ENCODE measurements around the gene RRP1. TPM values are rescaled to one million over a fixed set of nuclear protein-coding genes. Genes with fewer than 3 reads are reported as not detected.

Gene RRP1
- polyA plus RNA-seq, 1 of the 3 experiments (the other 2 are of a cell fraction): 22.7 TPM

DNA sequence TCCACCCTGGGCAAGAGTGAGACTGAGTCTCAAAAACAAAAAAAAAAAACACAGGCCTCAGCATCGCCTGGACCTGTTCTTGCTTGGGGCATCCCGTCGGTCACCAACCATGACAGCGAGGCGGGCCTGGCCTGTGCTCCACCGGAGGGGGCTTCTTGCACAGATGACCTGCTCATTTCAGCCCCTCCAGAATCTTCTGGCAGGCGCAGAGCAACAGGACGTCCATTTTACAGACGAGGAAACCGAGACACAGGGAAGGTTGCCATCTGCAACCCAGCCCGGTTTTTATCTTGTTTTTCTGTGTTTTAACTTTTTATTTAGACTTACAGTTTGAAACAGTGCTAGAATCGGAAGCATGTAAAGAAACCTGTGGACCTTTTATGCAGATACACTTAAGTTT is 14.2 kb upstream of the RRP1 start:
- WGBS (ENCODE audit: low lambda C conversion rate): 83% methylated on average over 12 of the region's 12 CpGs
- no peak for DNase-seq
- POLR2A ChIA-PET: no interaction called here
- H3K27ac ChIP-seq (ENCODE audit: low read depth in 2 of 2, low read length in 1 of 2): no peak overlapping the region
- H3K4me2 ChIP-seq: peak overlapping the region; percentile 85
- H3K4me3 ChIP-seq (ENCODE audit: low read depth in 2 of 2, low read length in 1 of 2): peak overlapping the region; percentile 75 to 90
- peaks cover 17% of the 10 kb centered on the region for H3F3A ChIP-seq (replicated peaks; ENCODE audit: insufficient read depth)
- H3K9me2 ChIP-seq: no peaks in the 10 kb centered on the region
- H2AFZ ChIP-seq (ENCODE audit: low read depth): peak overlapping the region; percentile 71; the same call in 1 of the 2 replicates
- H3K4me1 ChIP-seq (ENCODE audit: control insufficient read depth in 1 of 2, insufficient read depth in 2 of 2, low read depth in 1 of 2, low read length in 1 of 2): peaks cover 0 to 6% of the 10 kb centered on the region in 2 experiments; a peak in 1 of 4 replicates
- CTCF ChIA-PET: interaction anchor here (1.5 kb wide), 1 partner anchor 14 kb away, joined by 7 read pairs; the partner anchor contains the start of gene RRP1
- no peaks in the 10 kb centered on the region for H3K9me3 ChIP-seq
- peaks cover 17% of the 10 kb centered on the region; the same call in 1 of the 2 replicates for H3K79me2 ChIP-seq (ENCODE audit: insufficient read depth)
- H3K36me3 ChIP-seq (replicated peaks in 1 of 2; ENCODE audit: control insufficient read depth in 1 of 2, insufficient read depth in 2 of 2, low read length in 1 of 2): peaks cover 10 to 13% of the 10 kb centered on the region in 2 experiments
- H3K27me3 ChIP-seq (ENCODE audit: insufficient read depth): no peaks in the 10 kb centered on the region
- no peaks in the 10 kb centered on the region for H4K20me1 ChIP-seq (ENCODE audit: insufficient read depth)
- H3K9ac ChIP-seq: peak overlapping the region; percentile 84
- TF ChIP-seq USF1 (IDR thresholded peaks at IDR 0.05; ENCODE audit: borderline replicate concordance, low read depth): no peak
- TF ChIP-seq EP300 (IDR thresholded peaks at IDR 0.05; ENCODE audit: borderline replicate concordance in 1 of 2, low read depth in 1 of 2, low read length in 1 of 2): no peak
- TF ChIP-seq JUND (IDR thresholded peaks at IDR 0.05): no peak
- TF ChIP-seq, protein P1, sequence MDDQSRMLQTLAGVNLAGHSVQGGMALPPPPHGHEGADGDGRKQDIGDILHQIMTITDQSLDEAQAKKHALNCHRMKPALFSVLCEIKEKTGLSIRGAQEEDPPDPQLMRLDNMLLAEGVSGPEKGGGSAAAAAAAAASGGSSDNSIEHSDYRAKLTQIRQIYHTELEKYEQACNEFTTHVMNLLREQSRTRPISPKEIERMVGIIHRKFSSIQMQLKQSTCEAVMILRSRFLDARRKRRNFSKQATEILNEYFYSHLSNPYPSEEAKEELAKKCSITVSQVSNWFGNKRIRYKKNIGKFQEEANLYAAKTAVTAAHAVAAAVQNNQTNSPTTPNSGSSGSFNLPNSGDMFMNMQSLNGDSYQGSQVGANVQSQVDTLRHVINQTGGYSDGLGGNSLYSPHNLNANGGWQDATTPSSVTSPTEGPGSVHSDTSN (IDR thresholded peaks at IDR 0.05): no peak
- TF ChIP-seq USF2 (IDR thresholded peaks at IDR 0.05; ENCODE audit: borderline replicate concordance, low read depth, low read length): no peak
- TF ChIP-seq NRF1 (IDR thresholded peaks at IDR 0.05; ENCODE audit: low read depth, low read length): no peak
- no peak for TF ChIP-seq NFIC (IDR thresholded peaks at IDR 0.05; ENCODE audit: borderline replicate concordance)
- TF ChIP-seq POLR2AphosphoS5 (IDR thresholded peaks at IDR 0.05; ENCODE audit: low read depth, low read length): no peak
- TF ChIP-seq, protein P2, sequence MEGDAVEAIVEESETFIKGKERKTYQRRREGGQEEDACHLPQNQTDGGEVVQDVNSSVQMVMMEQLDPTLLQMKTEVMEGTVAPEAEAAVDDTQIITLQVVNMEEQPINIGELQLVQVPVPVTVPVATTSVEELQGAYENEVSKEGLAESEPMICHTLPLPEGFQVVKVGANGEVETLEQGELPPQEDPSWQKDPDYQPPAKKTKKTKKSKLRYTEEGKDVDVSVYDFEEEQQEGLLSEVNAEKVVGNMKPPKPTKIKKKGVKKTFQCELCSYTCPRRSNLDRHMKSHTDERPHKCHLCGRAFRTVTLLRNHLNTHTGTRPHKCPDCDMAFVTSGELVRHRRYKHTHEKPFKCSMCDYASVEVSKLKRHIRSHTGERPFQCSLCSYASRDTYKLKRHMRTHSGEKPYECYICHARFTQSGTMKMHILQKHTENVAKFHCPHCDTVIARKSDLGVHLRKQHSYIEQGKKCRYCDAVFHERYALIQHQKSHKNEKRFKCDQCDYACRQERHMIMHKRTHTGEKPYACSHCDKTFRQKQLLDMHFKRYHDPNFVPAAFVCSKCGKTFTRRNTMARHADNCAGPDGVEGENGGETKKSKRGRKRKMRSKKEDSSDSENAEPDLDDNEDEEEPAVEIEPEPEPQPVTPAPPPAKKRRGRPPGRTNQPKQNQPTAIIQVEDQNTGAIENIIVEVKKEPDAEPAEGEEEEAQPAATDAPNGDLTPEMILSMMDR (IDR thresholded peaks at IDR 0.05): no peak
- TF ChIP-seq RCOR1 (IDR thresholded peaks at IDR 0.05; ENCODE audit: low read length): no peak
- no peak for TF ChIP-seq ELF1 (IDR thresholded peaks at IDR 0.05)
- TF ChIP-seq GABPA (IDR thresholded peaks at IDR 0.05; ENCODE audit: low read depth): no peak
- TF ChIP-seq TCF12 (IDR thresholded peaks at IDR 0.05): no peak
- TF ChIP-seq ZBTB33 (IDR thresholded peaks at IDR 0.05; ENCODE audit: borderline replicate concordance, low read depth): no peak
- TF ChIP-seq, protein P3, sequence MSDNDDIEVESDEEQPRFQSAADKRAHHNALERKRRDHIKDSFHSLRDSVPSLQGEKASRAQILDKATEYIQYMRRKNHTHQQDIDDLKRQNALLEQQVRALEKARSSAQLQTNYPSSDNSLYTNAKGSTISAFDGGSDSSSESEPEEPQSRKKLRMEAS (IDR thresholded peaks at IDR 0.05; ENCODE audit: low read depth): no peak
- TF ChIP-seq SMC3 (IDR thresholded peaks at IDR 0.05; ENCODE audit: low read depth, low read length): no peak
- no peak for TF ChIP-seq SIN3A (IDR thresholded peaks at IDR 0.05; ENCODE audit: borderline replicate concordance, low read depth, low read length)
- no peak for TF ChIP-seq EZH2phosphoT487 (IDR thresholded peaks at IDR 0.05; ENCODE audit: borderline replicate concordance, low read depth)
- no peak for TF ChIP-seq FOSL2 (IDR thresholded peaks at IDR 0.05; ENCODE audit: borderline replicate concordance, low read depth)
- TF ChIP-seq MEF2A (IDR thresholded peaks at IDR 0.05; ENCODE audit: borderline replicate concordance, low read depth): no peak
